Progenitor cell of endocrine pancreas (in vitro differentiated cells): ENCODE data around the gene CDRT4. TPM values are rescaled to one million over a fixed set of nuclear protein-coding genes. Genes with fewer than 3 reads are reported as not detected.

Experiments
- DNase-seq: peaks from one replicate; pipeline ENCODE4 v3.0.0; 2021; ENCODE audit warnings: low spot score; ENCODE audit not compliant: unreplicated experiment
- H3K27ac Mint-ChIP-seq: 2 replicates; pipeline ENCODE4 v1.8.0; 2021; ENCODE audit warnings: mild to moderate bottlenecking, moderate library complexity, mixed read lengths
- H3K27me3 Mint-ChIP-seq: 2 replicates; pipeline ENCODE4 v1.8.0; 2021; ENCODE audit warnings: mixed read lengths
- H3K36me3 Mint-ChIP-seq: 2 replicates; pipeline ENCODE4 v1.8.0; 2022; ENCODE audit warnings: mixed read lengths; ENCODE audit not compliant: insufficient read depth
- H3K4me1 Mint-ChIP-seq: 2 replicates; pipeline ENCODE4 v1.8.0; 2021; ENCODE audit warnings: low read depth, mixed read lengths
- H3K4me3 Mint-ChIP-seq: 2 replicates; pipeline ENCODE4 v1.8.0; 2021; ENCODE audit warnings: low read depth, mild to moderate bottlenecking, moderate library complexity, mixed read lengths
- H3K9me3 Mint-ChIP-seq: 2 replicates; pipeline ENCODE4 v1.8.0; 2021; ENCODE audit warnings: low read depth, mixed read lengths
- total RNA-seq: library from RNA; stranded (reverse); gene quantifications from 2 replicates; pipeline ENCODE4 v1.2.1, GENCODE V29; 2021
- TF ChIP-seq, protein P1 (sequence below): fragments of 200-600 bp; sonication (generic); IDR thresholded peaks from one replicate; pipeline ENCODE4 v1.5.0; 2021; ENCODE audit warnings: antibody characterized with exemption, mild to moderate bottlenecking; ENCODE audit not compliant: unreplicated experiment

The CDRT4 gene
- total RNA-seq, 1 donor from 2014 or later = 27.0 TPM

DNA sequence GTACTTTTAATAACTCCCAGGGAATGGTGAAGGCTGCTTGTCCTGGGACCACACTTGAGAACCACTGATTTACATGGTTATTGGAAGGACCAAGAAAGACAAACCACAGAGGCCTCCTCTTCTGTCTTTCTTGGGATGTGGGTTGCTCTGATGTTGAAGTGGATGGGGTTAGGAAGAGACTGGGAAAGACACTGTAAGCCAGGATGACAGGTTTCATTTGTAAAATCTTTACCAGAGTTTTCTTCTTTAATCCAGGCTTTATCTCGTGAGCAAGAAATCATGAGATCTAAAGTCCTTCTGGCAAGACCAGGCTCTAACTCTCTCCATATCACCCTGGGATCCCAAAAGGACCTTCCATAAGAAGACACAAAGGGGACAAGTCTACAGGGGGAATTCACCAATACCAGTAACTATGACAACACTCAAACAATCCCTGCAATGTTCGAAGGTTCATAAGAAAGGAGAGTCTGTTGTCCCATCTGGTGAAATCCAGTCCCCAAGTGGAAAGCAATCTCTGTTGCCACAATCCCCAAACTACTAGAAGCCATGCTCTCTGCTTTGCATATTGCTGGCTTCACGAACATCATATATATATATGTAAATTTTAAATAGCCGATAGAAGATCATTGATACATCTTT is 44.8 kb upstream of the CDRT4 start:
- TF ChIP-seq, protein P1, sequence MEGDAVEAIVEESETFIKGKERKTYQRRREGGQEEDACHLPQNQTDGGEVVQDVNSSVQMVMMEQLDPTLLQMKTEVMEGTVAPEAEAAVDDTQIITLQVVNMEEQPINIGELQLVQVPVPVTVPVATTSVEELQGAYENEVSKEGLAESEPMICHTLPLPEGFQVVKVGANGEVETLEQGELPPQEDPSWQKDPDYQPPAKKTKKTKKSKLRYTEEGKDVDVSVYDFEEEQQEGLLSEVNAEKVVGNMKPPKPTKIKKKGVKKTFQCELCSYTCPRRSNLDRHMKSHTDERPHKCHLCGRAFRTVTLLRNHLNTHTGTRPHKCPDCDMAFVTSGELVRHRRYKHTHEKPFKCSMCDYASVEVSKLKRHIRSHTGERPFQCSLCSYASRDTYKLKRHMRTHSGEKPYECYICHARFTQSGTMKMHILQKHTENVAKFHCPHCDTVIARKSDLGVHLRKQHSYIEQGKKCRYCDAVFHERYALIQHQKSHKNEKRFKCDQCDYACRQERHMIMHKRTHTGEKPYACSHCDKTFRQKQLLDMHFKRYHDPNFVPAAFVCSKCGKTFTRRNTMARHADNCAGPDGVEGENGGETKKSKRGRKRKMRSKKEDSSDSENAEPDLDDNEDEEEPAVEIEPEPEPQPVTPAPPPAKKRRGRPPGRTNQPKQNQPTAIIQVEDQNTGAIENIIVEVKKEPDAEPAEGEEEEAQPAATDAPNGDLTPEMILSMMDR = no peak
- Mint-ChIP-seq H3K27me3 (no peaks in the 10 kb centered on the region), H3K36me3 (peaks cover 29% of the 10 kb centered on the region), H3K27ac (no peak overlapping the region), H3K4me3 (no peak overlapping the region), H3K9me3 (no peaks in the 10 kb centered on the region), H3K4me1 (peaks cover 12% of the 10 kb centered on the region)
- DNase-seq = no peak

DNA sequence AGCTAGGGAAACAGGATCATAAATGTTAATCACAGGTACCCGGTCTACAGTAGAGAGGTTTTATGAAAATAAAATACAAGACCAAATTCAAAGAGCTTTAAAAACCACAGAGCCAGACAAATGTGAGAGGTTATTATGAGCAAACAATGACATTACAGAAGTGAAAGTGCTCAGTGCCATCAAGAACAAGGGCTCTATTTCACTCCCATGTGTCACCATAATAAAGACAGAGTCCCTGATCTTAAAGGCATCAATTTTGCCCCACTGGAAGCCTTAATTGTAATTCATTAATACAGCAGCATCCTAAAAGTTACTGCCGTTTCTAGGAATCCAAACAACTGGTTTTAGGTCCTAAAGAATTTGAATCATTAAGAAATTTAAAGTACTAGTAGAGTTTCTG is 43.7 kb upstream of the CDRT4 start:
- H3K36me3 Mint-ChIP-seq = peaks cover 30% of the 10 kb centered on the region

DNA sequence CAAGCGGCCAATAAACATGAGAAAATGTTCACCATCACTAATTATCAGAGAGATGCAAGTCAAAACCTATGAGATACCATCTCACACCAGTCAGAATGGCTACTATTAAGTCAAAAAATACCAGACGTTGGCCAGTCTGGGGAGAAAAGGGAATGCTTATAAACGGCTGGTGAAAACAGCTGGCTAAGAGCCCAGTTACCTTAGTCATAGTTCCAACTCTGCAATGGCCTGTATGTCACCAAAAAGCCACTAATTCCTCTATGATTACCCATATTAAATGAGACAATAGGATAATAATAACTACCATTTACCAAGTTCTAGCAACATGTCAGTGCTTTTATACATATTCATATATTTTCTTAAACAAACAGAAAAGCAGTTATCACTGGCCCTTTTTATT is 42.9 kb upstream of the CDRT4 start:
- TF ChIP-seq, protein P1 = no peak
- DNase-seq = no peak
- Mint-ChIP-seq H3K36me3 (peaks cover 23% of the 10 kb centered on the region), H3K27me3 (no peaks in the 10 kb centered on the region), H3K4me3 (no peak overlapping the region), H3K9me3 (no peaks in the 10 kb centered on the region), H3K4me1 (peaks cover 12% of the 10 kb centered on the region), H3K27ac (no peak overlapping the region)

More for the DNA sequence above, 43.7 kb upstream of the CDRT4 start:
- Mint-ChIP-seq H3K27me3 (no peaks in the 10 kb centered on the region), H3K27ac (no peak overlapping the region), H3K4me3 (no peak overlapping the region), H3K9me3 (no peaks in the 10 kb centered on the region), H3K4me1 (peaks cover 12% of the 10 kb centered on the region)
- TF ChIP-seq, protein P1 = no peak
- DNase-seq = no peak

DNA sequence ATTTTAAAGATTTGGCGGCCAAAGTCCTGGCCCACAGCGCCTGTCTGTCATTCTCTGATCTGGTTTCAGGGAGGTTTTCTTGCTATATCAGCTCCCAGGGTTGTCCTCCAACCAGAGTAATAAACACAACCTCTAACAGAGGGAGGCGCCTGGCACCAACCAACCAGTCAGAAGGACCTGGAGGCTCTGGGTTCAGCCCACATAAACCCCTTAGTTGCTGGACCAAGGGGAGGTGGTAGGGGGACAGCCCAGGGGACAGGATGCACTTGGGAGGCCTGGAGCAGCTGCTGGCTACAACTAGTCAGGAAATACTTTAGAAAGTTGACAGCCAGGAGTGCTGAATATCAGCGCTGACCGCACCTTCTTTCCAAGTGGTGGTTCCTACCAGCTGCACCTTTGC is 41.7 kb upstream of the CDRT4 start:
- no peak for DNase-seq
- H3K4me3 Mint-ChIP-seq = no peak overlapping the region
- H3K27ac Mint-ChIP-seq = no peak overlapping the region
- H3K9me3 Mint-ChIP-seq = no peaks in the 10 kb centered on the region
- H3K36me3 Mint-ChIP-seq = peaks cover 24% of the 10 kb centered on the region
- H3K4me1 Mint-ChIP-seq = peaks cover 5% of the 10 kb centered on the region
- TF ChIP-seq, protein P1 = no peak
- no peaks in the 10 kb centered on the region for H3K27me3 Mint-ChIP-seq

DNA sequence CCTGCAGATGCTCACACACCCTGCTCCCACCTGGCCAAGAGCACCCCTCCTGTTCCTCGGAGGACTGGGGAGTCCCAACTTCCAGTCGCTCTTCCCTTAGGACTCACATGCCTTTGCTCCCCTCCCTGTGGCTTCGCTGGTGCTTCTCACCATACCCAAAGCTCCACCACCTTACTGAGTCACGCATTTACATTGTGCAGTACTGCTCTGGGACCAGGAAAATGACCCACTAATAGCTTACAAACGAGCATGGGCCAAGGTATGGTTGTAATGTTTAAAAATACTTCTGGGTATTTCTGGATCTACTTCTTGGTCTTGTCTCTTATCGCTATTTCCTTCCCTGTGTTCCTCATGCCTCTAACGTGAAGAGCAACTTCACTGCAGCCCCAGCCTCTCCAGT is 41.0 kb upstream of the CDRT4 start:
- no peak overlapping the region for H3K27ac Mint-ChIP-seq
- H3K36me3 Mint-ChIP-seq = peaks cover 25% of the 10 kb centered on the region
- DNase-seq = no peak
- no peak overlapping the region for H3K4me3 Mint-ChIP-seq
- no peaks in the 10 kb centered on the region for H3K27me3 Mint-ChIP-seq
- no peaks in the 10 kb centered on the region for H3K4me1 Mint-ChIP-seq
- H3K9me3 Mint-ChIP-seq = no peaks in the 10 kb centered on the region
- TF ChIP-seq, protein P1 = no peak
